ENCODE measurements around the gene TK2. TPM values are rescaled to one million over a fixed set of nuclear protein-coding genes. Genes with fewer than 3 reads are reported as not detected.
"Not testable (repeated sequence)": the region's sequence is repeated elsewhere in the genome, so short reads cannot be mapped to it uniquely, and the experiment has no call there.

TK2 gene
- 10 to 100 TPM; 14.4 to 29.4 (median 17.8) TPM for total RNA-seq
- long read RNA-seq, donor 1, full-length matches to known transcripts, result 19 of 22 reads
- long read RNA-seq, donor 1, partial matches to known transcripts, result 0 of 22 reads
- long read RNA-seq, donor 1, other reads (novel, unspliced or antisense), result 3 of 22 reads
- long read RNA-seq, donor 2, full-length matches to known transcripts, result 3 of 6 reads
- long read RNA-seq, donor 2, partial matches to known transcripts, result 0 of 6 reads
- long read RNA-seq, donor 2, other reads (novel, unspliced or antisense), result 3 of 6 reads

DNA sequence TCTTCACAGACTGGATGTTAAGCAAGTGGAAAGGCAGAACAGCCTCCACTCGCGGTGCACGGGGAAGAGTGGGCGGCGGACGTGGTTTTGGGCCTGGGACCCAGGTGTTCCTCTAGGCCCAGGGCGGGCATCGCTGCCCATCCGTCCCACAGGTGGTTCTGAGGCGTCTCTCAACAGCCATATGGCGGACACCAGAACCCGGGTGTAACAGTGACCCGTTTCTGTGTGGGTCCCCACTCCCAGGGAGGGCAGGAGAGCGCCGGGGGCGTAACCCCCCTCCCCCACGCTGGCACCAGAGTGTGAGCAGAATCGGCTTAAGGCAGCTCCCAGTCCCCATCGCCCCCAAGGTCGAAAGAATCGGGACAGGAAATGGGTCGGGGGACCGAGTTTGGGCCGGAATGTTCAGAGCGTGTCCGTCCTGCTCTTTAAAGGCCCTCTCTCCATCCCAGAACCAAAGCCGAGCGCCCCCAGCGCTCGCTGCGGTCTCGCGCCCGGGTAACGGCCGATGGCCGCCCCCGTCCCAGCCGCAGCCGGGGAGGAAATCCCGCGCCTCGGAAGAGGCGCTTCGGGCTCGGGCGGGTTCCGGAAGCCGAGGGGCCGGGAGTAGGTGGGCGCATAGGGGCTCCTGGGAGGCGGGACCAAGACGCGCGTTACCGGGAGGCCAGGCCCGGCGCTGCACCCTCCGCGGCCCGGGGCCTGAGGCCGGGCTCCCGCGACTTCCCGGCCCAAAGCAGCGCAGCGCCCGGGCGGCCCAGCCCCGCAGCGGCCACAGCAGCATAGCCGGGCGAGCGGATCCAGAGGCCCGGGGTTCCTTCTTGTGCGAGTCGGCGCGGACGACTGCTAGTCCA is at the start of gene TK2:
Gene TK2, minus strand, starts transcription at position 839 of the 848 bp plus-strand sequence. Its CDS starts 61 bp downstream, at position 778.
- H3K36me3 ChIP-seq (ENCODE audit: low read depth), result no peaks in the 10 kb centered on the region
- peak within 1 kb of the TSS; percentile 71 for H3K4me3 ChIP-seq
- ATAC-seq (peak; percentile 63), DNase-seq (peak; percentile 71 to 84 (median 79))
- no peaks in the 10 kb centered on the region for H3K9me3 ChIP-seq
- TF ChIP-seq, protein P1, sequence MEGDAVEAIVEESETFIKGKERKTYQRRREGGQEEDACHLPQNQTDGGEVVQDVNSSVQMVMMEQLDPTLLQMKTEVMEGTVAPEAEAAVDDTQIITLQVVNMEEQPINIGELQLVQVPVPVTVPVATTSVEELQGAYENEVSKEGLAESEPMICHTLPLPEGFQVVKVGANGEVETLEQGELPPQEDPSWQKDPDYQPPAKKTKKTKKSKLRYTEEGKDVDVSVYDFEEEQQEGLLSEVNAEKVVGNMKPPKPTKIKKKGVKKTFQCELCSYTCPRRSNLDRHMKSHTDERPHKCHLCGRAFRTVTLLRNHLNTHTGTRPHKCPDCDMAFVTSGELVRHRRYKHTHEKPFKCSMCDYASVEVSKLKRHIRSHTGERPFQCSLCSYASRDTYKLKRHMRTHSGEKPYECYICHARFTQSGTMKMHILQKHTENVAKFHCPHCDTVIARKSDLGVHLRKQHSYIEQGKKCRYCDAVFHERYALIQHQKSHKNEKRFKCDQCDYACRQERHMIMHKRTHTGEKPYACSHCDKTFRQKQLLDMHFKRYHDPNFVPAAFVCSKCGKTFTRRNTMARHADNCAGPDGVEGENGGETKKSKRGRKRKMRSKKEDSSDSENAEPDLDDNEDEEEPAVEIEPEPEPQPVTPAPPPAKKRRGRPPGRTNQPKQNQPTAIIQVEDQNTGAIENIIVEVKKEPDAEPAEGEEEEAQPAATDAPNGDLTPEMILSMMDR (IDR thresholded peaks at IDR 0.05), result no peak
- intact Hi-C loops (cut with DNase I, micrococcal nuclease), result no loop called here
- H3K4me1 ChIP-seq (ENCODE audit: low read depth), result peaks cover 30% of the 10 kb centered on the region

GRCh38 chr16:66598111-66598510 is 48.2 kb upstream of the TK2 start:
- H3K4me3 ChIP-seq, result no peak overlapping the region
- H3K4me1 ChIP-seq (ENCODE audit: low read depth), result no peaks in the 10 kb centered on the region
- DNase-seq (no peak), ATAC-seq (no peak)
- H3K36me3 ChIP-seq (ENCODE audit: low read depth), result no peaks in the 10 kb centered on the region
- TF ChIP-seq, protein P1 (IDR thresholded peaks at IDR 0.05), result no peak
- intact Hi-C loops (cut with DNase I, micrococcal nuclease), result no loop called here
- no peaks in the 10 kb centered on the region for H3K9me3 ChIP-seq

- Histone ChIP-seq H3K9me3 (no peaks in the 10 kb centered on the region), H3K4me1 (ENCODE audit: low read depth) (no peaks in the 10 kb centered on the region), H3K36me3 (ENCODE audit: low read depth) (no peaks in the 10 kb centered on the region), H3K4me3 (no peak overlapping the region)
- TF ChIP-seq, protein P1 (IDR thresholded peaks at IDR 0.05), result no peak
- intact Hi-C loops (cut with DNase I, micrococcal nuclease), result no loop called here
- ATAC-seq (no peak), DNase-seq (peak in 1 of 3 donors; percentile 34)
These were observed 47.3 kb upstream of the TK2 start for GRCh38 chr16:66596986-66597848.

DNA sequence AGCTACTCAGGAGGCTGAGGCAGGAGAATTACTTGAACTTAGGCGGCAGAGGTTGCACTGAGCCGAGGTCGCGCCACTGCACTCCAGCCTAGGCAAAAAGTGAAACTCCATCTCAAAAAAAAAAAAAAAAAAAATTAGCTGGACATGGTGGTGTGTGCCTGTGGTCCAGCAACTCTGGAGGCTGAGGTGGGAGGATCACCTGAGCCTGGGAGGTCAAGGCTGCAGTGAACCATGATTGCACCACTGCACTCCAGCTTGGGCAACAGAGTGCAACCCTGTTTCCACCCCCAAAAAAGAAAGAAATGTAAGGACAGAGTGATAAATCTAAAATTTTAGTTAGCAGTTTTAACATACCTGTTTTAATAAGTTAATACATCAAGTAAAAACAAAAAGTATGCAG is 46.6 kb upstream of the TK2 start:
- ATAC-seq; H3K36me3 ChIP-seq (ENCODE audit: low read depth); H3K4me1 ChIP-seq (ENCODE audit: low read depth); H3K9me3 ChIP-seq; DNase-seq; intact Hi-C loops (cut with DNase I, micrococcal nuclease); H3K4me3 ChIP-seq: not testable (repeated sequence)

- H3K36me3 ChIP-seq (ENCODE audit: low read depth), result no peaks in the 10 kb centered on the region
- intact Hi-C loops (cut with DNase I, micrococcal nuclease), result no loop called here
- no peak overlapping the region for H3K4me3 ChIP-seq
- H3K4me1 ChIP-seq (ENCODE audit: low read depth), result no peaks in the 10 kb centered on the region
- ATAC-seq (no peak), DNase-seq (no peak)
- H3K9me3 ChIP-seq, result no peaks in the 10 kb centered on the region
- TF ChIP-seq, protein P1 (IDR thresholded peaks at IDR 0.05), result no peak
These were observed 44.8 kb upstream of the TK2 start for GRCh38 chr16:66594739-66595138.
